Mucosa of rectum (tissue), 2 donors: ENCODE data around the gene ELK3.

Source experiments
- H3K27ac ChIP-seq, 2 donors: one replicate each; pipeline ENCODE4 v1.7.0; 2013; ENCODE audit warnings: inconsistent platforms in 2 of 2, low read depth in 2 of 2, low read length in 2 of 2
- H3K27me3 ChIP-seq, 2 donors: one replicate each; pipeline ENCODE4 v1.7.0; 2013; ENCODE audit warnings: low read length in 2 of 2; ENCODE audit not compliant: control insufficient read depth in 2 of 2, insufficient read depth in 2 of 2
- H3K36me3 ChIP-seq, 2 donors: one replicate each; pipeline ENCODE4 v1.7.0; 2013; ENCODE audit warnings: low read length in 2 of 2; ENCODE audit not compliant: control insufficient read depth in 2 of 2, insufficient read depth in 2 of 2
- H3K4me1 ChIP-seq, 2 donors: one replicate each; pipeline ENCODE4 v1.7.0; 2013; ENCODE audit warnings: low read length in 2 of 2, mild to moderate bottlenecking in 1 of 2; ENCODE audit not compliant: control insufficient read depth in 2 of 2, insufficient read depth in 2 of 2
- H3K4me3 ChIP-seq, 2 donors: one replicate each; pipeline ENCODE4 v1.7.0; 2013; ENCODE audit warnings: low read length in 2 of 2
- H3K9ac ChIP-seq, 2 donors: one replicate each; pipeline ENCODE4 v1.7.0; 2013; ENCODE audit warnings: low read length in 2 of 2, low read depth in 1 of 2, mild to moderate bottlenecking in 1 of 2
- H3K9me3 ChIP-seq, 2 donors: one replicate each; pipeline ENCODE4 v1.7.0; 2013; ENCODE audit warnings: low read length in 2 of 2; ENCODE audit not compliant: control insufficient read depth in 2 of 2
- donor health status: healthy.
- donor health status: Normal muscosa, but diverticular disease.

ELK3 gene

GRCh38 chr12:96223411-96224218, 29.4 kb downstream of the ELK3 start:
- Histone ChIP-seq H3K9ac (no peak overlapping the region), H3K27ac (no peak overlapping the region), H3K27me3 (no peaks in the 10 kb centered on the region), H3K9me3 (no peaks in the 10 kb centered on the region), H3K4me3 (no peak overlapping the region), H3K4me1 (no peaks in the 10 kb centered on the region), H3K36me3 (peaks cover 6 to 18% of the 10 kb centered on the region in 2 donors)

- Histone ChIP-seq H3K4me1 (no peaks in the 10 kb centered on the region), H3K36me3 (peaks cover 6 to 21% of the 10 kb centered on the region in 2 donors), H3K9me3 (no peaks in the 10 kb centered on the region), H3K27me3 (no peaks in the 10 kb centered on the region), H3K4me3 (no peak overlapping the region), H3K9ac (no peak overlapping the region), H3K27ac (no peak overlapping the region)
Observed at GRCh38 chr12:96224219-96224615, 30.0 kb downstream of the ELK3 start.

GRCh38 chr12:96225044-96225855, 31.1 kb downstream of the ELK3 start:
- Histone ChIP-seq H3K4me3 (no peak overlapping the region), H3K27me3 (no peaks in the 10 kb centered on the region), H3K9me3 (no peaks in the 10 kb centered on the region), H3K4me1 (no peaks in the 10 kb centered on the region), H3K9ac (no peak overlapping the region), H3K36me3 (peaks cover 6 to 21% of the 10 kb centered on the region in 2 donors), H3K27ac (no peak overlapping the region)

- no peak overlapping the region for H3K9ac ChIP-seq
- H3K27ac ChIP-seq, result no peak overlapping the region
- H3K4me1 ChIP-seq, result no peaks in the 10 kb centered on the region
- H3K4me3 ChIP-seq, result no peak overlapping the region
- H3K27me3 ChIP-seq, result no peaks in the 10 kb centered on the region
- peaks cover 6 to 21% of the 10 kb centered on the region in 2 donors for H3K36me3 ChIP-seq
- H3K9me3 ChIP-seq, result no peaks in the 10 kb centered on the region
Observed at GRCh38 chr12:96225994-96226399, 31.8 kb downstream of the ELK3 start.

GRCh38 chr12:96226401-96226800, 32.2 kb downstream of the ELK3 start:
- Histone ChIP-seq H3K27ac (no peak overlapping the region), H3K9me3 (no peaks in the 10 kb centered on the region), H3K27me3 (no peaks in the 10 kb centered on the region), H3K36me3 (peaks cover 6 to 21% of the 10 kb centered on the region in 2 donors), H3K4me1 (no peaks in the 10 kb centered on the region), H3K9ac (no peak overlapping the region), H3K4me3 (no peak overlapping the region)

GRCh38 chr12:96226801-96227348, 32.7 kb downstream of the ELK3 start:
- Histone ChIP-seq H3K9me3 (no peaks in the 10 kb centered on the region), H3K27me3 (no peaks in the 10 kb centered on the region), H3K27ac (no peak overlapping the region), H3K4me1 (no peaks in the 10 kb centered on the region), H3K36me3 (peaks cover 6 to 21% of the 10 kb centered on the region in 2 donors), H3K9ac (no peak overlapping the region), H3K4me3 (no peak overlapping the region)

- H3K9me3 ChIP-seq, result no peaks in the 10 kb centered on the region
- H3K9ac ChIP-seq, result no peak overlapping the region
- no peak overlapping the region for H3K27ac ChIP-seq
- peaks cover 6 to 21% of the 10 kb centered on the region in 2 donors for H3K36me3 ChIP-seq
- H3K4me3 ChIP-seq, result no peak overlapping the region
- H3K4me1 ChIP-seq, result no peaks in the 10 kb centered on the region
- H3K27me3 ChIP-seq, result no peaks in the 10 kb centered on the region
Observed at GRCh38 chr12:96227365-96228106, 33.4 kb downstream of the ELK3 start.

GRCh38 chr12:96228566-96229248, 34.5 kb downstream of the ELK3 start:
- H3K36me3 ChIP-seq, result peaks cover under 1 to 21% of the 10 kb centered on the region in 2 donors
- no peak overlapping the region for H3K27ac ChIP-seq
- H3K4me3 ChIP-seq, result no peak overlapping the region
- no peaks in the 10 kb centered on the region for H3K27me3 ChIP-seq
- H3K4me1 ChIP-seq, result peaks cover 0 to 1% of the 10 kb centered on the region in 2 donors
- no peaks in the 10 kb centered on the region for H3K9me3 ChIP-seq
- no peak overlapping the region for H3K9ac ChIP-seq

GRCh38 chr12:96230646-96231045, 36.5 kb downstream of the ELK3 start:
- no peak overlapping the region for H3K4me3 ChIP-seq
- no peak overlapping the region for H3K9ac ChIP-seq
- no peaks in the 10 kb centered on the region for H3K9me3 ChIP-seq
- no peaks in the 10 kb centered on the region for H3K27me3 ChIP-seq
- no peak overlapping the region for H3K27ac ChIP-seq
- peaks cover 4% of the 10 kb centered on the region in 2 donors for H3K4me1 ChIP-seq
- peaks cover 0 to 10% of the 10 kb centered on the region in 2 donors for H3K36me3 ChIP-seq
